GM18505 (cell line): ENCODE results near the gene GRHPR.

Source experiments
- ATAC-seq: cut with Tn5 transposase; IDR thresholded peaks from one replicate; pipeline ENCODE4 v1.9.1; 2021; ENCODE audit not compliant: unreplicated experiment
- POLR2A ChIP-seq: IDR thresholded peaks from 4 replicates; pipeline ENCODE4 v1.6.1; 2011; ENCODE audit warnings: borderline replicate concordance; ENCODE audit not compliant: insufficient read depth, insufficient read length; ENCODE audit errors: extremely low read depth

The GRHPR gene

DNA sequence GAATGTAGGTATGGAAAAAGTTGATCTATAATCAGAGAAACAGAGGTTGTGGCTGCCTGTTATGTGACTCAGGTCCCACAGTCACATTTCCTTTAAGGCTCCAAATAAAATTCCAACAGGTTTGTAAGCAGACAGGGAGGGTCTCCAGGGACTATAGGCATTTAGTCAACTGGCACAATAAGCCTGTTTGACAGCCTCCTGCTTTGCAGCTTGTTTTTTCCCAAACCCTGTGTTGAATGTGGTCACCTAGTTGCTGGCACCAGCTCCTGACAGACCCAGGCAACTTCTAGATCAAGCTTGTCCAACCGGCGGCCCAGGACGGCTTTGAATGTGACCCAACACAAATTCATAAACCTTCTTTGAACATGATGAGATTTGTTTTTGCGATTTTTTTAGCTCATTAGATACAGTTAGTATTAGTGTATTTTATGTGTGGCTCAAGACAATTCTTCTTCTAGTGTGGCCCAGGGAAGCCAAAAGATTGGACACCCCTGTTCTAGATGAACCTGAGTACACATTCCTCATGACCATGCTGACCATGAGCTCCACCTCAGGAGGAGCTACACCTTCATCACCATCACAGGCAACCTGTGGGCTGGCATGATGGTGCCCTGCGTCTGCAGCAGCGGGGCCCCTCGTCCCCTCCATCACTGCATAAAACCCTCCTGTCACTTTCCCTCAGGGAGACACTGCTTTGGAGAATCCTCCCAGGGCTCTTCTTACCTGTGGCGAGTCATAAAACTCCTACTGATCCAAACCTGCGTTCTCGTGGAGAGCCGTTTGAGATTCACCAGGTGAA lies 15.7 kb upstream of the GRHPR start:
- TF ChIP-seq POLR2A = peak; percentile 54
- no peak for ATAC-seq

DNA sequence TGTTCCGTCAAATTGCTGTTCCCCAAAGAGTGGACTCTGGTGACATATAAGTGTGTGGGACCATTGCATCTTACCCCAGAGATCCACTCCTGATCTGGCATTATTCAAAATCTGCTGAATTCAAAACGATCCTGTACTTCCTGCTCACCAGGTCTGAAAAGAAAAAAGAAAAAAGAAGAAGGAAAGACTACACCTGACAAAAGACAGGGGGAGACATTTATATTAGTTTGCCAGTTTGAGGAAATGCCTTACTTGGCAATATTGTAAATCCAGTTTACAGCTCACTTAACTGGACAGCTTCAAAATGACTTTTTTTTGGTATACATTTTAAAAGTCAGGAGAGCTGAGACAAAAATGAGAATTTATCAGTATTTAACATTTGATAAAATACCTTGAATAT lies 15.0 kb upstream of the GRHPR start:
- TF ChIP-seq POLR2A = no peak
- no peak for ATAC-seq

DNA sequence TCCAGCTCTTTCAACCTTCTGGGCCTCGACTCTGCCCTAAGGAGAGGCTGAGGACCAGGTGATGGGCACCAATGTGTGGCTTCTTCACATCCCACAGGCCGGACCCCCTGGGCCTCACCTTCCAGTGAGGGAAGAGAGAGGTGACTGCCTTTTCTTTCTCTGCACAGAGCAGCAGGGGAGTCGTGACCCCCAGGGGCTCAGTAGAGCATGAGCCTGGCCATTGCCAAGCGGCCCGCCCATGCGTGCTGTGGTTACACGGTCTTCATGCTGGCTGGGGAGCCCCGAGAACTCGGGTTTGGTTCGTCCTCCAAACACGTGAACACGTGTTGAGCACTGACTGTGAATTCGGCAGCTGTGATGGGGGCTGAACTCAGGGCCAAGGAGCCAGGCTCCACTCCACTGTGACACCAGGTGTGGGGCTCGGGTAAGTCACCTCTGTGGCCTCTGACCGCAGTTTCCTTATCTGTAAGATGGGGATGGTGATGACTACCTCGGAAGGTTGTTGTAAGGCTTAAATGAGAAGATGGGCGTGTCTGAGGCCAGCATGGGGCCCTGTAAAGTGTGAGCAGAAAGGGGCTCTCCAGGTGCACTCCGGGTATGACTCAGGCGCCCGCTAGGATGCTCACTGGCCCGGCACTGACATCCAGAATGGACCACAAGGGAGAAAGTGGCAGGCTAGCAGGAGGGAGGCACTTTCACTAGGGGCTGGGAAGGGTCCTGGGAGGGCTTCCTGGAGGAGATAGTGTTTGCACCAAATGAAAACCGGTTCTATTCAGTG lies 13.4 kb upstream of the GRHPR start:
- TF ChIP-seq POLR2A = peak; percentile 87
- peak; percentile 82 for ATAC-seq

DNA sequence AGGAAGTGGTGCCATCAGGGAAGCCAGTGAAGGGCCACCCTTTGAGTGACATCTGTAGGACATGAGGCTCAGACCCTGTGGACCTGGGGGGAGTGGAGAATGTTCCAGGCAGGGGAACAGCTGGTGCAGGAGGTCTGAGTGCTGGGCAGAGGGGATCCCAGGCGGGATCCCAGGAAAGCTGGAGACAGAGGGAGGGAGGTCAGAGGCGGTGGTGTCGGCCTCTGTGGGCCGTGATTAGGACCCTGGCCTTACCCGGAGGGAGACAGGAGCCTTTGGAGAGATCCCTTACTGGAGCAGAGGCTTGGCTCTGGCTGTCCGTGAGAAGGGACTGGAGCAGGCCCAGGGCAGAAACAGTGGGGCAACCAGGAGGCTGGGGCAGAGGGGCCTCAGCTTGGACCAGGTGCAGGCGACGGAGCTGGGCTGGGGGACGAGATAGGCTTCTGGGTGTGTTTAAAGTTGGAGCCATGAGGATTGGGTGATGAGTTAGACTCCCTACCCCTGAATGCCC lies 12.1 kb upstream of the GRHPR start:
- no peak for ATAC-seq
- peak; percentile 63 for TF ChIP-seq POLR2A

DNA sequence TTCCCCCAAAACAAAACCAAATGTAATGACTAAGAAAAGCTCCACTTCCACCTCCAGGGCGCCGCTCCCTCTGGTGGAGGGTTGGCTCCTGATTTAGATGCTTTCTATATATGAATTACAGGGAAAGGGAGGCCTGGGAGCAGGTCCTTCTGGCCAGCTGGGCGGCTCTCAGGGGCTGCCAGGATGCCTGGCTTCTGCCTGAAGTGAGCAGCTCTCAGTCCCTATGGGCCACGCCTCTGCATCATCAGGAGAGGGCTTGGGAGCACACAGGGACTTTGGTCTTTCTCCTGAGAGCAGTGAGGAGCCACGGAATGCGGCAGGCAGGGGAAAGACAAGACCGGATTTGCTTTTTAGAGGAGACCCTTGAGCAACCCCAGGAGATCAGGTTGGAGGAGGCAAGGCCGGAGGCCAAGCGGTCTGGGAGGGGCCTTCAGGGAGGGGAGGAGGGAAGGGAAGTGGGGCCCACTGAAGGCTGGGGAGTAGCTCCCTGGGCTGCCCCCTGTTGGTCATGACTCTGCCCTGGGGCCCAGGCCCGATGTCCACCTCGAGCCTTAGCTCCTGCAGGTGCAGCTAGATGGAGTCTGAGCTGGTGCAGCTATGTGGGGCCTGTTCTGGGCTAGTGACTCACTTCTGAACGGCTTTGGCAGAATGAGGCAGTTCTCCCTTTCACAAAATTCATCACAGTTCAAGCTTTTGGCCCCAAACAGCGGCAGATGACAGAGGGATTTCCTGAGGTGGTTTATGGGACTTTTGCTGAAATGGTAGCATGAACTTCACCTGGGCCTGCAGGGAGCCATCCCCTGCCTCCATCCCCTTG lies 11.3 kb upstream of the GRHPR start:
- ATAC-seq = peak; percentile 23

DNA sequence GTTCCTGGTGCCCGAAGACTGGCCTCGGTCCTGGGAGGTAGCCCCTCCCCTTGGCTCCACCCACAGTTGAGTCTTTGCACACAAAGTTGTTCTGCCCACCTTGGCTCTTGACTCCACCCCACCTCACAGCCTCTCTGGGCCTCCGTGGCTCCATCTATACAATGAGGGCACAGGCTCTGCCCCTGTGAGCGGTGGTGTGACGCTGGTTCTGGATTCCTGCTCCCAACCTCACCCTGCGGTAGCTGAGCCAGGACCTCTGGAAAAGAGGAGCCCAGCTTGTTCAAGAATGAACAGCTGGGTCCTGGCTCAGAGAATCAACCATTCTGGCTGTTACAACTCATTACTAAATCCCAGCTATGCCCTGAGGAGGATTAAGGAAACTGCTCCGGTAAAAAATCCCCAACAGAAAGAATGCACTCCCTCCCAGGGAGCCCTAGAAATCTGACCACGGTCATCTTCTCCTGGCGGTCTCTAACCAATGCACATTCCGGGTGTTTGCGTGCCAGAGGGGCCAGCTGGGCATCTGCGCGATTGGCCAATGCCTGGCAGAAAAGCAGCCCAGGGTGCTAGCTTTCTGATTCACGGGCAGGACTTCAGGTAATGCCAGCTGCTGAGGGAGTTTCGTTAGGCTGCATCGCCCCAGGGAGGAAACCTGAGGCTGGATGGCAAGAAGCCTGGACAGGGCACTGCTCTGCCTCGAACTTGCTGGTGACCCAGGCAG lies 9.9 kb upstream of the GRHPR start:
- no peak for TF ChIP-seq POLR2A
- ATAC-seq = no peak

More for the DNA sequence above, 11.3 kb upstream of the GRHPR start:
- peak; percentile 75 for TF ChIP-seq POLR2A

- TF ChIP-seq POLR2A = no peak
- no peak for ATAC-seq
These were observed 9.2 kb upstream of the GRHPR start for GRCh38 chr9:37413311-37413710.

DNA sequence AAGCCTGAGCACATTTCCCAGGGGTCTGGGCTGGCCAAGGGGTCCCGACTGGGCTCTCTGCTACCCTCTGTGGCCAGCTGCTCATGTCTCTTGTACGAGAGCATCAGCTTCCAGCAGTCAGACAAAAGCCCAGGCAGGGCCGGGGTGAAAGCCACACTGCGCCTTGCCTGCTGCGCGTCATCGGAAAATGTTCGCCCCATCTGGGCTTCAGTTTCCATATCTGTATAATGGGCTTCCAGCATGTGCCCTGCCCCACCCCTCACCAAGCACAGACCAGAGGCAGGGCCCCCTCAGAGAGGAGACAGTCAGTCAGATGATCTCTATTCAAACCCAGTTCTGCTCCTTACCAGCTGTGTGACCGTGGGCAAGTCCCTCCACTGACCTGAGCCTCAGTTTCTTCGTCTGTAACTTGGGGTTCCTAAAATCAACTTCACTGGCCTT lies 8.0 kb upstream of the GRHPR start:
- no peak for TF ChIP-seq POLR2A
- ATAC-seq = no peak

GRCh38 chr9:37415011-37415719 lies 7.3 kb upstream of the GRHPR start:
- no peak for TF ChIP-seq POLR2A
- ATAC-seq = no peak

DNA sequence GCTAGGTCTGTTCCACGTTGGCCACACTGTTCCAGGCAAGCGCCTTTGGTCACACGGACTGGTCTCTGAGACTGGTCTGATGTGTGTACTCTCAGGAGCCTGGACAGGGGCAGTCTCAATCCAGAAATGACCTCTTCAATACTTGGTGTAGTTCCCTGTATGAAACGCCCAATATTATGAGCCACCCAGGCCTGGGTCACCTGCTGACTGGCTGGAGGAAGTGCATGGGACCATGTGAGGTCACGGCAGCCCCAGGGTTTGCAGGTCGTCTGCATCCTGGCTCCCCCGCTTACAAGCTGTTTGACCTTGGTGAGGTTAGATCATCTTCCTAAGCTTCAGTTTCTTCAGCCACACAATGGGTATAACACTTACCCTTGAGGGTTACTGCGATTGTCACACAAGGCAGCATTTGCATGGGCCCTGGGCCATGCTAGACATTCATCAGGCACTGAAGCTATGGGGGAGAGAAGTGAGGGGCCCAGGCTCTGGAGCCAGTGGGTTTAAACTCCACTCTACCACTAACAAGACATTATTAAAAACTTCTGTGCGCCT lies 5.2 kb upstream of the GRHPR start:
- ATAC-seq = no peak
- no peak for TF ChIP-seq POLR2A

GRCh38 chr9:37417857-37418618 lies 4.5 kb upstream of the GRHPR start:
- no peak for TF ChIP-seq POLR2A
- ATAC-seq = no peak

- no peak for TF ChIP-seq POLR2A
- ATAC-seq = no peak
These were observed 3.3 kb upstream of the GRHPR start for GRCh38 chr9:37419204-37419603.
